Trophoblast cell (in vitro differentiated cells and primary cell): ENCODE measurements around the gene NHS.

ENCODE experiments used
- DNase-seq, 2 donors: peaks; one replicate each; pipeline ENCODE4 v3.0.0-alpha.2; 2016
- H2AFZ ChIP-seq: 2 replicates; pipeline ENCODE4 v1.6.1; 2013; ENCODE audit warnings: low read length, moderate library complexity, mild to moderate bottlenecking; ENCODE audit not compliant: insufficient read depth, poor library complexity
- H2AK5ac ChIP-seq: 2 replicates; pipeline ENCODE4 v1.6.1; 2013; ENCODE audit warnings: mild to moderate bottlenecking, low read length
- H2BK120ac ChIP-seq: 2 replicates; pipeline ENCODE4 v1.6.1; 2013; ENCODE audit warnings: low read length, mild to moderate bottlenecking, moderate library complexity; ENCODE audit not compliant: insufficient read depth, poor library complexity
- H2BK12ac ChIP-seq: 2 replicates; pipeline ENCODE4 v1.6.1; 2013; ENCODE audit warnings: mild to moderate bottlenecking, low read length, moderate library complexity
- H2BK5ac ChIP-seq: 2 replicates; pipeline ENCODE4 v1.6.1; 2013; ENCODE audit warnings: low read length, low read depth, moderate library complexity, mild to moderate bottlenecking; ENCODE audit not compliant: poor library complexity
- H3K14ac ChIP-seq: 2 replicates; pipeline ENCODE4 v1.6.1; 2013; ENCODE audit warnings: mild to moderate bottlenecking, low read length
- H3K18ac ChIP-seq: 2 replicates; pipeline ENCODE4 v1.6.1; 2013; ENCODE audit warnings: mild to moderate bottlenecking, low read length
- H3K23ac ChIP-seq: 2 replicates; pipeline ENCODE4 v1.6.1; 2013; ENCODE audit warnings: low read length
- H3K27ac ChIP-seq: 2 replicates; pipeline ENCODE4 v1.5.1; 2013; ENCODE audit warnings: low read depth, mild to moderate bottlenecking, inconsistent platforms, low read length, moderate library complexity
- H3K27me3 ChIP-seq: 2 replicates; pipeline ENCODE4 v1.6.1; 2013; ENCODE audit warnings: inconsistent platforms, mild to moderate bottlenecking, low read length, moderate library complexity; ENCODE audit not compliant: insufficient read depth
- H3K36me3 ChIP-seq, 2 experiments: 1 replicate in 1 of 2; 2 replicates in 1 of 2; pipeline ENCODE4 v1.6.1; 2013; ENCODE audit warnings: low read length in 2 of 2, mild to moderate bottlenecking in 2 of 2, moderate library complexity in 1 of 2; ENCODE audit not compliant: insufficient read depth in 2 of 2, control insufficient read depth in 1 of 2
- H3K4ac ChIP-seq: 2 replicates; pipeline ENCODE4 v1.6.1; 2013; ENCODE audit warnings: low read depth, mild to moderate bottlenecking, low read length, moderate library complexity
- H3K4me1 ChIP-seq, 2 experiments: 1 replicate in 1 of 2; 2 replicates in 1 of 2; pipeline ENCODE4 v1.6.1; 2013; ENCODE audit warnings: low read length in 2 of 2, mild to moderate bottlenecking in 2 of 2, moderate library complexity in 1 of 2; ENCODE audit not compliant: insufficient read depth in 2 of 2, control insufficient read depth in 1 of 2
- H3K4me2 ChIP-seq: 2 replicates; pipeline ENCODE4 v1.6.1; 2013; ENCODE audit warnings: inconsistent platforms, mild to moderate bottlenecking, low read length, moderate library complexity
- H3K4me3 ChIP-seq: 2 replicates; pipeline ENCODE4 v1.5.1; 2013; ENCODE audit warnings: mild to moderate bottlenecking, low read depth, low read length, inconsistent platforms
- H3K79me1 ChIP-seq: one replicate; pipeline ENCODE4 v1.6.1; 2013; ENCODE audit warnings: low read length
- H3K79me2 ChIP-seq: 2 replicates; pipeline ENCODE4 v1.6.1; 2013; ENCODE audit warnings: low read length, mild to moderate bottlenecking; ENCODE audit not compliant: control insufficient read depth, insufficient read depth, poor library complexity
- H3K9ac ChIP-seq: 2 replicates; pipeline ENCODE4 v1.6.1; 2013; ENCODE audit warnings: mild to moderate bottlenecking, low read length
- H3K9me3 ChIP-seq: 2 replicates; pipeline ENCODE4 v1.6.1; 2013; ENCODE audit warnings: low read depth, mild to moderate bottlenecking, control low read depth, inconsistent platforms, low read length; ENCODE audit not compliant: insufficient read depth
- H4K12ac ChIP-seq: 2 replicates; pipeline ENCODE4 v1.6.1; 2013; ENCODE audit warnings: low read depth, mild to moderate bottlenecking, low read length, moderate library complexity
- H4K8ac ChIP-seq: 2 replicates; pipeline ENCODE4 v1.6.1; 2013; ENCODE audit warnings: low read depth, mild to moderate bottlenecking, low read length, moderate library complexity
- H4K91ac ChIP-seq: one replicate; pipeline ENCODE4 v1.6.1; 2013; ENCODE audit warnings: low read depth, mild to moderate bottlenecking, low read length, moderate library complexity
- whole genome bisulfite sequencing: extraction: QIAGEN DNeasy Blood & Tissue Kit; methylation state at CpG from one replicate; pipeline ENCODE4 v1.1.7; 2013; ENCODE audit warnings: missing lambda C conversion rate; ENCODE audit not compliant: insufficient read length, insufficient coverage; ENCODE audit errors: extremely low coverage; 5-methylcytosine and 5-hydroxymethylcytosine counted together

The NHS gene

GRCh38 chrX:17581641-17582040, 206.6 kb downstream of the NHS start:
- H3K27me3 ChIP-seq = no peaks in the 10 kb centered on the region
- no peak overlapping the region for H2BK120ac ChIP-seq
- no peak overlapping the region for H3K4ac ChIP-seq
- H3K4me1 ChIP-seq = no peaks in the 10 kb centered on the region
- no peak for DNase-seq
- H3K9ac ChIP-seq = no peak overlapping the region
- no peaks in the 10 kb centered on the region for H3K9me3 ChIP-seq
- no peaks in the 10 kb centered on the region for H3K79me2 ChIP-seq
- no peaks in the 10 kb centered on the region for H3K36me3 ChIP-seq
- no peak overlapping the region for H3K27ac ChIP-seq
- H2AFZ ChIP-seq = no peak overlapping the region
- no CpG with 5 or more reads among the region's 5 CpGs for WGBS
- H2BK5ac ChIP-seq = no peak overlapping the region
- no peak overlapping the region for H4K12ac ChIP-seq
- no peak overlapping the region for H4K8ac ChIP-seq
- no peak overlapping the region for H3K4me2 ChIP-seq
- no peak overlapping the region for H2AK5ac ChIP-seq
- no peak overlapping the region for H4K91ac ChIP-seq
- no peak overlapping the region for H3K23ac ChIP-seq
- no peak overlapping the region for H3K4me3 ChIP-seq
- H3K14ac ChIP-seq = no peak overlapping the region
- H3K18ac ChIP-seq = no peak overlapping the region
- no peak overlapping the region for H2BK12ac ChIP-seq
- H3K79me1 ChIP-seq = no peaks in the 10 kb centered on the region

- H3K18ac ChIP-seq = no peak overlapping the region
- H3K27me3 ChIP-seq = no peaks in the 10 kb centered on the region
- H3K36me3 ChIP-seq = no peaks in the 10 kb centered on the region
- no CpG with 5 or more reads among the region's 4 CpGs for WGBS
- no peak overlapping the region for H3K4ac ChIP-seq
- no peak overlapping the region for H4K91ac ChIP-seq
- H3K4me2 ChIP-seq = no peak overlapping the region
- no peak overlapping the region for H3K27ac ChIP-seq
- H3K14ac ChIP-seq = no peak overlapping the region
- H2AK5ac ChIP-seq = no peak overlapping the region
- H3K79me2 ChIP-seq = no peaks in the 10 kb centered on the region
- H3K23ac ChIP-seq = no peak overlapping the region
- H3K9me3 ChIP-seq = no peaks in the 10 kb centered on the region
- no peak overlapping the region for H2BK120ac ChIP-seq
- no peak for DNase-seq
- H2BK12ac ChIP-seq = no peak overlapping the region
- H2AFZ ChIP-seq = no peak overlapping the region
- no peak overlapping the region for H2BK5ac ChIP-seq
- no peaks in the 10 kb centered on the region for H3K4me1 ChIP-seq
- no peaks in the 10 kb centered on the region for H3K79me1 ChIP-seq
- no peak overlapping the region for H4K8ac ChIP-seq
- H3K9ac ChIP-seq = no peak overlapping the region
- no peak overlapping the region for H3K4me3 ChIP-seq
- no peak overlapping the region for H4K12ac ChIP-seq
Measured at GRCh38 chrX:17584248-17584681, 209.3 kb downstream of the NHS start.

- DNase-seq = no peak
- H3K36me3 ChIP-seq = no peaks in the 10 kb centered on the region
- no peak overlapping the region for H4K91ac ChIP-seq
- H3K4ac ChIP-seq = no peak overlapping the region
- H3K23ac ChIP-seq = no peak overlapping the region
- no peak overlapping the region for H3K4me3 ChIP-seq
- H3K14ac ChIP-seq = no peak overlapping the region
- H2BK5ac ChIP-seq = no peak overlapping the region
- H3K4me1 ChIP-seq = no peaks in the 10 kb centered on the region
- no peak overlapping the region for H2BK120ac ChIP-seq
- no peak overlapping the region for H2BK12ac ChIP-seq
- H3K79me1 ChIP-seq = no peaks in the 10 kb centered on the region
- no peaks in the 10 kb centered on the region for H3K79me2 ChIP-seq
- H3K27me3 ChIP-seq = no peaks in the 10 kb centered on the region
- no peaks in the 10 kb centered on the region for H3K9me3 ChIP-seq
- no peak overlapping the region for H2AFZ ChIP-seq
- no peak overlapping the region for H3K4me2 ChIP-seq
- H4K12ac ChIP-seq = no peak overlapping the region
- no peak overlapping the region for H3K27ac ChIP-seq
- no peak overlapping the region for H3K9ac ChIP-seq
- no peak overlapping the region for H2AK5ac ChIP-seq
- no CpG with 5 or more reads among the region's 3 CpGs for WGBS
- no peak overlapping the region for H3K18ac ChIP-seq
- no peak overlapping the region for H4K8ac ChIP-seq
Measured at GRCh38 chrX:17585006-17585405, 210.0 kb downstream of the NHS start.

- H3K14ac ChIP-seq = no peak overlapping the region
- DNase-seq = no peak
- H3K36me3 ChIP-seq = no peaks in the 10 kb centered on the region
- no peaks in the 10 kb centered on the region for H3K9me3 ChIP-seq
- no peak overlapping the region for H4K91ac ChIP-seq
- H2BK120ac ChIP-seq = no peak overlapping the region
- H3K4me2 ChIP-seq = no peak overlapping the region
- H3K18ac ChIP-seq = no peak overlapping the region
- no CpG with 5 or more reads among the region's 6 CpGs for WGBS
- no peak overlapping the region for H2BK12ac ChIP-seq
- H3K27me3 ChIP-seq = no peaks in the 10 kb centered on the region
- H3K4me1 ChIP-seq = no peaks in the 10 kb centered on the region
- no peak overlapping the region for H3K9ac ChIP-seq
- H2BK5ac ChIP-seq = no peak overlapping the region
- no peak overlapping the region for H3K4me3 ChIP-seq
- H2AK5ac ChIP-seq = no peak overlapping the region
- H3K79me2 ChIP-seq = no peaks in the 10 kb centered on the region
- H3K79me1 ChIP-seq = no peaks in the 10 kb centered on the region
- H4K8ac ChIP-seq = no peak overlapping the region
- H3K4ac ChIP-seq = no peak overlapping the region
- no peak overlapping the region for H4K12ac ChIP-seq
- H3K23ac ChIP-seq = no peak overlapping the region
- H2AFZ ChIP-seq = no peak overlapping the region
- no peak overlapping the region for H3K27ac ChIP-seq
Measured at GRCh38 chrX:17587366-17587765, 212.4 kb downstream of the NHS start.
